Measurements from ENCODE around the gene RALGAPA2.

Gene RALGAPA2

GRCh38 chr20:20454850-20455627, 257.4 kb downstream of the RALGAPA2 start:
- no peak for DNase-seq

GRCh38 chr20:20454367-20454766, 258.1 kb downstream of the RALGAPA2 start:
- DNase-seq = no peak

- DNase-seq = peak; percentile 93 to 97
These were observed 260.2 kb downstream of the RALGAPA2 start for GRCh38 chr20:20452254-20452676.

DNA sequence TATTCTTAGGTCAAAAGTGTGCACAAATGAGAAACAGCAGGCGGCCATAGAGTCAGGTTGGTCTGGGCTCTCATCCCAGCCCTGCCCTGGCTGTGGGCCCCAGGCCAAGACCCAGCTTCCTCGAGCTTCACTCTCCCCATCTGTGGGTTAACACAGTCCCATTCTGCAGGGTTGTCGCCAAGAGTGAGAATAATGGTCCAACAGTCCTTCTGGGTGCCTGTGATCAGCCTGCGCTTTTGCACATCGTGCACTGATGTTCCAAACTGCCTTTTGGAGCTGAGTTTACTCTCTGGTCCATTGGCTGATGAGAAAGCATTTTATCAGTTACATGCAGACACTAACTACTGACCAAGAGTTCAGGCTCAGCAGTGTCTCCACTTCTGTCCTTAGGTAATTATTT, 261.9 kb downstream of the RALGAPA2 start:
- DNase-seq = peak; percentile 63 to 68

DNA sequence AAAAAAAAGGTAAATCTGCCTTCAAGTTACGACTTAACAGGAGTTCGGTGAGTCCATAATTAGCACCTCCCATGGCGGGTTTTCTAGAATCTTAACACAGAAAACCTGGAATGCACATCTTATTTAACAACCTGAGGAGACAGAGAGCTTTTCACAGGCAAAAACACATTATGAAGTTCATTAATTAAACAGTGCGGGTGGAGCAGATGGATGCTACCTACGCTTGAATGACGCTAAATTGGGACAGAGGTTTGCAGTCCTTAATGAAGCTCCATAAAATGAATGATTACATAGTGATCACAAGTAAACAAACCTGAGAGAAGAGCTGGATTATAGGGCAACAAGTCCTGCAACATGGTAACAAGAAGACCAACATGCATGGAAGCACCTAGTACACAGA, 263.6 kb downstream of the RALGAPA2 start:
- DNase-seq = no peak

- DNase-seq = no peak
These were observed 265.2 kb downstream of the RALGAPA2 start for GRCh38 chr20:20447196-20447595.

DNA sequence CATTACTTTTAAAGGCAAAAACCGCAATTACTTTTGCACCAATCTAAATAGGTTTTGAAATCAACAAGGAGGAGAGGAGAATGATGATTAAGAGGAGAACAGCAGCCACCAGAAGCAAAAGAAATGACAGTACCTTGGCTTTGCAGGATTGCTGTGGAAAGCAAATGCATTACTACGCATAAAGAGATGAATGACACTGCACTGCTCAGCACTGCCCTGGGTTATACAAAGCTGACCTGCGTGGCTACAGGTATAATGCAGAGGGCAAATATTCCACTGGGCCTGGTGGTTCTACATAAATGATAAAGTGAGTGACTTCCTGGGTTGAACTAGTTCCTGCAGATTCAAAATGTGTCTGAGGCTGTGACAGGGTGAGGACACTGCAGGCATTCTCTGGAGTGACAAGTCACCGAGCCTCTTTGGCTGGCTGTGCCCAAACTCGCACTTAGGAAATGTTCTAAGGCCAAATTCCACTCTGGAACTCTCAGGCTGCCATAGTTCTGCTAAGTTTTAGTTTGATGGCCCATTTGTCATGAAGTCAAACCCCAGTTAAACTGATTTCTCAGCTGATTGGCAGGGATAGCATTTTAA, 265.9 kb downstream of the RALGAPA2 start:
- DNase-seq = no peak

GRCh38 chr20:20446001-20446400, 266.4 kb downstream of the RALGAPA2 start:
- no peak for DNase-seq

- no peak for DNase-seq
These were observed 268.9 kb downstream of the RALGAPA2 start for GRCh38 chr20:20443504-20443903.

DNA sequence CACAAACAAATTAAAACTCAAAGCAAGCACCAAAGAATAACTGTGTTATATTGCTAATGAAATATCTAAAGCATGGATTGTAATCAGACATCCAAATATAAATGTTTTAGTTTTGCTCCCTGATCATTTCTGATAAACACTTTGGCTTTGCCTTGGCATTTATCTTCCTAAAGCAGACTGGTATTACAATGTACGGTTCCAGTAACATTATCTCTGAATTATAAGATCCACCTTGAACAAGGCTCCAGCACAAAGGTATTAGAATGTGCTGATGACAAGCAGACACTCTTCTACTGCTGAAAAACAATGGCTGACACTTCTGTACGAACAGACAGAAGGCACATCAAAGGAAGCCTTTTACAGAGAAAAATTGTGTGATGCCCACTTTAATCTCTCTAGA, 270.0 kb downstream of the RALGAPA2 start:
- no peak for DNase-seq

DNA sequence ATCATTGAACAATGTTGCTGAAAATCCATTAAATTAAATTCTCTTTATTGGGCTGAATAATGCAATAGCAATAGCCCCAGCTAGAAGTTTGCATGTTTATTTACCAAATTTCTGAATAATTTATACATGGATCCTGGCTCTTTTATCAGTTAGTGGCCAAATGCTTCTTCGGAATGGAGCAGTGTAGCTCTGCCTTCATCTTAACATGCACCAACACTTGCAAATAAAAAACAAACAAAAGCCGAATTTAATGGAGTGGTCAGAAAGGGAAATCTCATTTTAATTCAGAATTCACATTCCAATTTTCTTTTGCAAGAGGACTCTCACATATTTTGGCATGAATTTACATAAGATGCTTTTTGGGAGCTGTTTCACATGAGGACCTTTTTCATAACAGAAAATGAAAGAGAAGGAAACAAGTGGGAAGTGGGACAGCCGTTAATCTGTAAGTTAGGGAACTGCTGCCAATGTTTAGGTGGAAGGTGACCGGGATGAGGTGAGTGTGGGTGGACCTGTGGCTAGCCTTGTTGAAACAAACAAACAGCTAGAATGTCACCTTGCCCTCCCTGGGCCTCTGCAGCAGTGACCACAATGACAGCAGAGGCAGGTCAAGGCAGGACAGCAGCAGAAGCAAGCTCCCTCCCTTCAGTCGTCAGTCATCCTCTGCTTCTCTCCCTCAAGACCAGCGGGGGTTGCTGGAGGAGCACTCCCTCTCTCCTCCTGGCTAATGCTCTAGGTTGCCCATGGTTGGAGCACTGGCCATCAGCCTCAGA, 271.4 kb downstream of the RALGAPA2 start:
- DNase-seq = no peak

- no peak for DNase-seq
These were observed 272.0 kb downstream of the RALGAPA2 start for GRCh38 chr20:20440481-20440880.

DNA sequence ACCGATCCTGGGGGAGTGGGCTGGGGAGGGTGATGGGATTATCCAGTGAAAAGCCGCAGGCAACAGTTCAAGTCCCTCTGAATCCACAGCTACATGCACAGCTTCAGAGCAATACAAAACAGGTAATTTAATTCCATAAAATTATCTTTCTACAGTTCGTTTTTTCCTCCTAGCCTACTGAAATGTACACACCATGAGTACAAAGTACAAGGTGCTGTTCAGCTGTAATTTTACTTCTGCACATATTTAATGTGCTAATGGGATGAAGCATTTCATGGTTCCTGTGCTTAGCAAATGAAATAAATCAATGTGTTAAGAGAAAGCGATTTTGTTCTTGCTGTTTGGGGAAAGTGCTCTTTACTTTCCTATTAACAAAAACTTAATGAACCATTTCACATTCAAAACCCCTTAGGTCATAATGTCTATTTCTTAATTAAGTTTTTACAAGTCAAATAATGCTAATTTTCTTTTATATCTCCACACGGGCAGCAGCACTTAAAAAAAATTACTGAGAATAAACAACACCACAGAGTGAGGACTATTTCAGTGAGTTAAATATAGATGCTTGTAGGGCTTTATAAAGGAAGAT, 272.7 kb downstream of the RALGAPA2 start:
- no peak for DNase-seq

DNA sequence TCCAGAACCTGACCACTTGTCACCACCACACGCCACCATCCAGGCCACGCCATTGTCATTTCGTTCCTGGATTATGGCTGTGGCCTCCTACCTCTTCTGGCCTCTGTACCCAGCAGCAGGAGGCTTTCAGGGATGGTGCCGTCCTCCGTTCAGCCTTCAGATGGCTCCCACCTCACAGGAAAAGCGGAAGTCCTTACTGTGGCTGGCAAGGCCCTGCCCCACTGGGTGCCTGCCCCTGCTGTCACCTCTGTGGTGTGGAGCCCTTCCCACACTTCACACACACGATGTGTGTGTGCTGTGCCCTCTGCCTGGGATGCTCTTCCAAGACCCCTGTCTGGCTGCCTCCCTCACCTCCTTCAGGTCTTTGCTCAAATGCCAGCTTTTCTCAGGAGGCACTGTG, 275.1 kb downstream of the RALGAPA2 start:
- no peak for DNase-seq

- DNase-seq = no peak
These were observed 275.8 kb downstream of the RALGAPA2 start for GRCh38 chr20:20436689-20437088.

- DNase-seq = peak; percentile 31 to 35
These were observed 277.0 kb downstream of the RALGAPA2 start for GRCh38 chr20:20435453-20435852.

DNA sequence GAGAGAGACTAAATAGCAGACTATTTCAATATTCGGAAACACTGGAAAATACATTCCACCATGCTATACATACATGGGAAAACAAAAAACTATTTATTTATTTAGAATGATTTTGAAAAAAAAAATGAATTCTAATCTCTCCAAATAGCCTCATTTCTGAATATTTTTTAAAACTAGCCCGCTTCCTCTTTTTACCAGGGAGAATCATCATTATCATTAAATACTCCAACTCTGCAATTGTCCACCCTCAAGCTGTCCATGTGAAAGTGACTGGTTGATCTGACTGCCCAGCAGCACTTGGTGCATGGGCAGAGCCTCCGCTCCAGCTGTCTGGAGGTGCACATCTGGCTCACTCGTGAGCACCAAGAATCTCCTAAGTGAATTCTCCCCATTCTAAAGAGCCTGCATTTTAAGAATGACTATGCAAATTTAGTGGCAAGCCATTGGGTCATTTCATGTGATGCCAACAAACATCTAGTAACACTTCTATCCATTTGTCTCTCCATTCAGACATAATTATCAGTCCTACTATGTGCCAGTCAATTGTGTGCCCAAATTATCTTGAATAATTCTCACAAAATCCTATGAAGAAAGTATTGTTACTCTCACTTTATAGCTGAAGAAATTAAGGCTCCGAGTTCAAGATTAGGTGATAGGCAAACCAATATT, 279.7 kb downstream of the RALGAPA2 start:
- no peak for DNase-seq

DNA sequence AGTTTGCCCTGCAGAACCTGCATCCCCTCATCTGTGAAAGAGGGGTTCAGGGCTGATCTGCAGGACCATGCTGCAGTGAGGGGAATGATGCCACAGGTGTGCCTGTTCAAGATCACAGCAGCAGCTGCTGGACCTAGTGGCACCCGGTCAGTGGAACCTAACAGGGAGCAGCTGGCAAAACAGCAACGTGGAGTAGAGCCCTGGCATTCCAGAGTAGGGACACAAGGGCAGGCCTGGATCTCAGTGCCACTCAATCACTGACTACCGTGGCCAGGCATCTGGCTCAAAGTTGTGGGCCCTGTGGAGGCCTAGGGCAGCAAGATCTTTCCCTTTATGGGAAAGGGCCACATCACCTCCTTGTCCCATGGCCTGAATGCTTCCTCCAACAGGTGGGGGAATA, 282.4 kb downstream of the RALGAPA2 start:
- no peak for DNase-seq

- no peak for DNase-seq
These were observed 284.4 kb downstream of the RALGAPA2 start for GRCh38 chr20:20428067-20428466.

- no peak for DNase-seq
These were observed 285.1 kb downstream of the RALGAPA2 start for GRCh38 chr20:20427227-20427864.

GRCh38 chr20:20426655-20426907, 285.9 kb downstream of the RALGAPA2 start:
- no peak for DNase-seq

GRCh38 chr20:20425823-20426654, 286.4 kb downstream of the RALGAPA2 start:
- DNase-seq = no peak
